HUES6 (cell line): ENCODE results near the gene DPY19L3.
"Not testable (repeated sequence)": the region's sequence is repeated elsewhere in the genome, so short reads cannot be mapped to it uniquely, and the experiment has no call there.

Experiments used
- H3K27ac ChIP-seq: 2 replicates; pipeline ENCODE4 v1.7.0; 2013; ENCODE audit warnings: low read depth, mild to moderate bottlenecking, low read length, inconsistent platforms
- H3K27me3 ChIP-seq: 2 replicates; pipeline ENCODE4 v1.6.1; 2013; ENCODE audit warnings: low read length; ENCODE audit not compliant: control insufficient read depth, insufficient read depth
- H3K36me3 ChIP-seq: 2 replicates; pipeline ENCODE4 v1.6.1; 2013; ENCODE audit warnings: low read length; ENCODE audit not compliant: control insufficient read depth, insufficient read depth
- H3K4me1 ChIP-seq: 2 replicates; pipeline ENCODE4 v1.6.1; 2013; ENCODE audit warnings: low read length; ENCODE audit not compliant: control insufficient read depth, insufficient read depth
- H3K4me3 ChIP-seq: 2 replicates; pipeline ENCODE4 v1.5.1; 2013; ENCODE audit warnings: low read depth, low read length
- H3K9ac ChIP-seq: one replicate; pipeline ENCODE4 v1.6.1; 2013; ENCODE audit warnings: mild to moderate bottlenecking, low read length
- H3K9me3 ChIP-seq: 2 replicates; pipeline ENCODE4 v1.6.1; 2013; ENCODE audit warnings: low read depth, low read length; ENCODE audit not compliant: control insufficient read depth, insufficient read depth

DPY19L3 gene

GRCh38 chr19:32447534-32447933 lies 42.0 kb downstream of the DPY19L3 start:
- peaks cover 43% of the 10 kb centered on the region for H3K36me3 ChIP-seq
- H3K4me1 ChIP-seq, H3K4me3 ChIP-seq, H3K27me3 ChIP-seq, H3K9me3 ChIP-seq, H3K9ac ChIP-seq, H3K27ac ChIP-seq: not testable (repeated sequence)

GRCh38 chr19:32448026-32448425 lies 42.5 kb downstream of the DPY19L3 start:
- Histone ChIP-seq H3K9me3 (no peaks in the 10 kb centered on the region), H3K36me3 (peaks cover 41% of the 10 kb centered on the region), H3K9ac (no peak overlapping the region), H3K4me1 (no peaks in the 10 kb centered on the region), H3K27me3 (no peaks in the 10 kb centered on the region), H3K4me3 (no peak overlapping the region), H3K27ac (no peak overlapping the region)

GRCh38 chr19:32450217-32450616 lies 44.6 kb downstream of the DPY19L3 start:
- Histone ChIP-seq H3K4me3 (no peak overlapping the region), H3K27me3 (no peaks in the 10 kb centered on the region), H3K9me3 (no peaks in the 10 kb centered on the region), H3K36me3 (peaks cover 50% of the 10 kb centered on the region), H3K4me1 (no peaks in the 10 kb centered on the region), H3K9ac (no peak overlapping the region), H3K27ac (no peak overlapping the region)

- H3K36me3 ChIP-seq: peaks cover 69% of the 10 kb centered on the region
- no peak overlapping the region for H3K27ac ChIP-seq
- H3K27me3 ChIP-seq: no peaks in the 10 kb centered on the region
- H3K9me3 ChIP-seq: no peaks in the 10 kb centered on the region
- H3K9ac ChIP-seq: no peak overlapping the region
- H3K4me1 ChIP-seq: no peaks in the 10 kb centered on the region
- no peak overlapping the region for H3K4me3 ChIP-seq
Observed at GRCh38 chr19:32453736-32454135, 48.2 kb downstream of the DPY19L3 start.

- H3K4me1 ChIP-seq: no peaks in the 10 kb centered on the region
- no peak overlapping the region for H3K27ac ChIP-seq
- H3K9me3 ChIP-seq: no peaks in the 10 kb centered on the region
- no peaks in the 10 kb centered on the region for H3K27me3 ChIP-seq
- no peak overlapping the region for H3K9ac ChIP-seq
- no peak overlapping the region for H3K4me3 ChIP-seq
- H3K36me3 ChIP-seq: peaks cover 75% of the 10 kb centered on the region
Observed at GRCh38 chr19:32456406-32456805, 50.8 kb downstream of the DPY19L3 start.

GRCh38 chr19:32457571-32458158 lies 52.1 kb downstream of the DPY19L3 start:
- Histone ChIP-seq H3K9me3 (no peaks in the 10 kb centered on the region), H3K27me3 (no peaks in the 10 kb centered on the region), H3K27ac (no peak overlapping the region), H3K36me3 (peaks cover 70% of the 10 kb centered on the region), H3K9ac (no peak overlapping the region), H3K4me3 (no peak overlapping the region), H3K4me1 (no peaks in the 10 kb centered on the region)

- no peaks in the 10 kb centered on the region for H3K27me3 ChIP-seq
- H3K4me3 ChIP-seq: no peak overlapping the region
- no peaks in the 10 kb centered on the region for H3K9me3 ChIP-seq
- no peak overlapping the region for H3K9ac ChIP-seq
- no peaks in the 10 kb centered on the region for H3K4me1 ChIP-seq
- H3K27ac ChIP-seq: no peak overlapping the region
- H3K36me3 ChIP-seq: peaks cover 68% of the 10 kb centered on the region
Observed at GRCh38 chr19:32458500-32459123, 53.0 kb downstream of the DPY19L3 start.

- H3K4me1 ChIP-seq: no peaks in the 10 kb centered on the region
- no peaks in the 10 kb centered on the region for H3K9me3 ChIP-seq
- no peaks in the 10 kb centered on the region for H3K27me3 ChIP-seq
- no peak overlapping the region for H3K9ac ChIP-seq
- no peak overlapping the region for H3K4me3 ChIP-seq
- H3K27ac ChIP-seq: no peak overlapping the region
- H3K36me3 ChIP-seq: peaks cover 68% of the 10 kb centered on the region
Observed at GRCh38 chr19:32459204-32459865, 53.8 kb downstream of the DPY19L3 start.

GRCh38 chr19:32460476-32460875 lies 54.9 kb downstream of the DPY19L3 start:
- H3K27ac ChIP-seq: no peak overlapping the region
- peaks cover 60% of the 10 kb centered on the region for H3K36me3 ChIP-seq
- no peaks in the 10 kb centered on the region for H3K4me1 ChIP-seq
- H3K9me3 ChIP-seq: no peaks in the 10 kb centered on the region
- H3K4me3 ChIP-seq: no peak overlapping the region
- no peak overlapping the region for H3K9ac ChIP-seq
- no peaks in the 10 kb centered on the region for H3K27me3 ChIP-seq

- Histone ChIP-seq H3K4me3 (no peak overlapping the region), H3K4me1 (no peaks in the 10 kb centered on the region), H3K9ac (no peak overlapping the region), H3K36me3 (peaks cover 46% of the 10 kb centered on the region), H3K27me3 (no peaks in the 10 kb centered on the region), H3K9me3 (no peaks in the 10 kb centered on the region), H3K27ac (no peak overlapping the region)
Observed at GRCh38 chr19:32464279-32464678, 58.7 kb downstream of the DPY19L3 start.

GRCh38 chr19:32465176-32465575 lies 59.6 kb downstream of the DPY19L3 start:
- H3K9ac ChIP-seq: no peak overlapping the region
- H3K9me3 ChIP-seq: no peaks in the 10 kb centered on the region
- H3K4me1 ChIP-seq: no peaks in the 10 kb centered on the region
- H3K36me3 ChIP-seq: peaks cover 45% of the 10 kb centered on the region
- H3K27ac ChIP-seq: no peak overlapping the region
- no peaks in the 10 kb centered on the region for H3K27me3 ChIP-seq
- H3K4me3 ChIP-seq: no peak overlapping the region
